Right lobe of liver (tissue), 6 donors: ENCODE measurements around the gene SPTB. TPM values are rescaled to one million over a fixed set of nuclear protein-coding genes. Genes with fewer than 3 reads are reported as not detected.
A peak's percentile ranks its signal among the peaks of the same experiment; 100 is the strongest.

Experiments used
- ATAC-seq, 4 donors: fragments of 200-7000 bp; cut with Tn5 transposase; one replicate each; pipeline ENCODE4 v1.9.1; 2020; ENCODE audit warnings: mild to moderate bottlenecking in 4 of 4, moderate library complexity in 4 of 4
- DNase-seq, 3 donors: peaks; one replicate each; pipeline ENCODE4 v3.0.0-alpha.2; 2020
- H3K27ac ChIP-seq, 3 donors: fragments of 200-600 bp; one replicate each; pipeline ENCODE4 v1.8.0; 2022
- H3K27me3 ChIP-seq, 2 donors: fragments of 200-600 bp; one replicate each; pipeline ENCODE4 v1.8.0; 2022
- H3K36me3 ChIP-seq, 4 donors: fragments of 200-600 bp; sonication (generic) in 1 of 4; one replicate each; pipeline versions ENCODE4 v1.5.1 to v1.8.0; 2017 to 2022; ENCODE audit warnings: control low read depth in 1 of 4
- H3K4me1 ChIP-seq, 4 donors: fragments of 200-600 bp; sonication (generic) in 1 of 4; one replicate each; pipeline versions ENCODE4 v1.5.1 to v1.8.0; 2017 to 2022; ENCODE audit warnings: control low read depth in 1 of 4
- H3K4me3 ChIP-seq, 3 donors: fragments of 200-600 bp; one replicate each; pipeline ENCODE4 v1.8.0; 2022
- H3K9me3 ChIP-seq, 4 donors: fragments of 200-600 bp; sonication (generic) in 1 of 4; one replicate each; pipeline versions ENCODE4 v1.5.1 to v1.8.0; 2017 to 2022; ENCODE audit warnings: control low read depth in 1 of 4
- POLR2A ChIP-seq: fragments of 450-650 bp; IDR thresholded peaks from one replicate; pipeline ENCODE4 v1.6.1; 2017; ENCODE audit warnings: antibody characterized with exemption, mild to moderate bottlenecking
- WGBS: methylation state at CpG from one replicate; pipeline ENCODE4 v1.1.6; 2018; ENCODE audit warnings: low coverage, low lambda C conversion rate; ENCODE audit not compliant: insufficient coverage; ENCODE audit errors: missing lambda C conversion rate; 5-methylcytosine and 5-hydroxymethylcytosine counted together
- intact Hi-C, 2 donors: fragments of 100-400 bp; cut with DNase I; formaldehyde crosslinking; loops; one replicate each; pipeline versions ENCODE4 v1.11.2 to v1.14.1; 2022
- total RNA-seq, 6 experiments: library from RNA; depleted of rRNA in 2 of 6; stranded (reverse); fragments of >200 nt in 2 of 6; fragmentation: NEBNext Ultra II Directional in 3 of 6; extraction: Animal tissue kit (Norgen Biotek cat#: 25700) in 3 of 6; gene quantifications; one replicate each; pipeline versions ENCODE4 v1.1.0 to v1.2.4, GENCODE V29; 2016 to 2023
- TF ChIP-seq, protein P1 (sequence below), 4 donors: fragments of 200-600 bp in 3 of 4; fragments of 450-650 bp in 1 of 4; IDR thresholded peaks; one replicate each; pipeline versions ENCODE4 v1.5.1 to v1.8.0; 2016 to 2022; ENCODE audit warnings: antibody characterized with exemption in 4 of 4, mild to moderate bottlenecking in 2 of 4
- donor health status: DM: no; HTN: yes; CAD: no.
- donor health status: DM: no; HTN: no; CAD: no.
- donor health status: DM: no; HTN: no; CAD: no.
- donor health status: DM: no; HTN: yes; CAD: no.
- donor health status: DM: no; HTN: yes; CAD: no.

SPTB gene
- total RNA-seq, 6 experiments from 2014 or later, result 0.12 to 2.4 (median 0.72) TPM

DNA sequence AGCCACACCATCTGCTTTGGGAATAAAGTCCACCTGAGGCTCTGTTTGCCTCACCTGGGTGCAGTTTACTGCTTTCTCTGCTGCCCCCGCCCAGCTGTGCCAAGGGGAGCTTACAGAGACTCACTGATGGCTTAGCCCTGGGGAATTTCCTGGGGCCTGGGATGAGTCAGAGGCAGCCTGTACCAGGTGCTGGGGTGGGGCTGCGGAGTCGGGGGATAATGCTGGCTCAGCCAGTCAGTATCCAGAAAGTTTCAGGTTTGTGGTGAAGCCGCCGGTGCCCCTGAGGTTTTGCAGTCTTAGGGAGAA, 153.2 kb downstream of the SPTB start:
- peak in 2 of 4 donors; percentile 41 to 77 for ATAC-seq
- peaks cover 0 to 14% (median 6%) of the 10 kb centered on the region in 4 donors for H3K4me1 ChIP-seq
- no peaks in the 10 kb centered on the region for H3K9me3 ChIP-seq
- H3K36me3 ChIP-seq, result peaks cover 0 to 21% (median 4%) of the 10 kb centered on the region in 4 donors
- intact Hi-C loops, result no loop called here
- WGBS, result 83% methylated on average over 5 of the region's 5 CpGs
- TF ChIP-seq, protein P1, sequence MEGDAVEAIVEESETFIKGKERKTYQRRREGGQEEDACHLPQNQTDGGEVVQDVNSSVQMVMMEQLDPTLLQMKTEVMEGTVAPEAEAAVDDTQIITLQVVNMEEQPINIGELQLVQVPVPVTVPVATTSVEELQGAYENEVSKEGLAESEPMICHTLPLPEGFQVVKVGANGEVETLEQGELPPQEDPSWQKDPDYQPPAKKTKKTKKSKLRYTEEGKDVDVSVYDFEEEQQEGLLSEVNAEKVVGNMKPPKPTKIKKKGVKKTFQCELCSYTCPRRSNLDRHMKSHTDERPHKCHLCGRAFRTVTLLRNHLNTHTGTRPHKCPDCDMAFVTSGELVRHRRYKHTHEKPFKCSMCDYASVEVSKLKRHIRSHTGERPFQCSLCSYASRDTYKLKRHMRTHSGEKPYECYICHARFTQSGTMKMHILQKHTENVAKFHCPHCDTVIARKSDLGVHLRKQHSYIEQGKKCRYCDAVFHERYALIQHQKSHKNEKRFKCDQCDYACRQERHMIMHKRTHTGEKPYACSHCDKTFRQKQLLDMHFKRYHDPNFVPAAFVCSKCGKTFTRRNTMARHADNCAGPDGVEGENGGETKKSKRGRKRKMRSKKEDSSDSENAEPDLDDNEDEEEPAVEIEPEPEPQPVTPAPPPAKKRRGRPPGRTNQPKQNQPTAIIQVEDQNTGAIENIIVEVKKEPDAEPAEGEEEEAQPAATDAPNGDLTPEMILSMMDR (IDR thresholded peaks at IDR 0.05), result no peak
- TF ChIP-seq POLR2A, result no peak
- DNase-seq, result peak in 2 of 3 donors; percentile 50 to 63
- H3K27ac ChIP-seq, result no peak overlapping the region
- no peaks in the 10 kb centered on the region for H3K27me3 ChIP-seq
- no peak overlapping the region for H3K4me3 ChIP-seq

DNA sequence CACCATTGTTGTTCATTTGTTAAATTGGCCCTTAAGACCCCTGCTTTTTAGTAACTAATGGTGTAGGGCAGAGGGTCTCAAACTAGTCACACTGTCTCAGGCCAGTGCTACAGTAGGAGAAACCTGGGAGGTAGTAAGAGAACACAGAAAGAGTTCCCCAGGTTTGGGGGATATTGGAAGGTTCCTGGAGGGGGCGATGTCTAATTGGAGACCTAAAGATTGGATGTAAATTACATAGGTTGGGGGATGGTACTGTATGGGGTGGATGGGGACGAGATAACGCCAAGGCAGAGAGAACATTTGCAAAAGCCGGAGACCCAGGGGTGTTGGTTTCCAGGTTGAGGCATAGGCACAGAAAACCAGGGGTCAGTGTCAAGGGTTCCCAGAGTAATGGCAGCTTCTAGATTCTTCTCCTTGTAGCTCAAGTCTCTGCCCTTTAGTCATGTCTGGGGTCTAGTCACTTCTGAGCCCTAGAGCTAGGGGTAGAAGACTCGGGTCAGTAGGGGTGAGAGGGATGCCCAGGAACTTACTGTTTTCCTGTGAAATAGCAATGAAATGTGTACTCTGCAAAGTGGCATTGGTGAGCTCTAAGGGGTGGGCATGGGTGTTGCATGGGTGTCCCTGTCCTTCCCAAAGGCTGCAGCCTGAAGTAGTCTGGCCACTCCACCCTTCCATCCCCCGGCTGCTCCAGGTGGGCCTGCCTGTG, 153.7 kb downstream of the SPTB start:
- 60% methylated on average over 1 of the region's 6 CpGs for WGBS
- ATAC-seq (no peak), DNase-seq (no peak)
- H3K27me3 ChIP-seq, result no peaks in the 10 kb centered on the region
- peaks cover 0 to 16% (median 4%) of the 10 kb centered on the region in 4 donors for H3K36me3 ChIP-seq
- intact Hi-C loops, result no loop called here
- H3K9me3 ChIP-seq, result no peaks in the 10 kb centered on the region
- H3K4me1 ChIP-seq, result peaks cover 0 to 19% (median 9%) of the 10 kb centered on the region in 4 donors
- H3K27ac ChIP-seq, result no peak overlapping the region
- TF ChIP-seq, protein P1 (IDR thresholded peaks at IDR 0.05), result no peak
- TF ChIP-seq POLR2A, result no peak
- no peak overlapping the region for H3K4me3 ChIP-seq

DNA sequence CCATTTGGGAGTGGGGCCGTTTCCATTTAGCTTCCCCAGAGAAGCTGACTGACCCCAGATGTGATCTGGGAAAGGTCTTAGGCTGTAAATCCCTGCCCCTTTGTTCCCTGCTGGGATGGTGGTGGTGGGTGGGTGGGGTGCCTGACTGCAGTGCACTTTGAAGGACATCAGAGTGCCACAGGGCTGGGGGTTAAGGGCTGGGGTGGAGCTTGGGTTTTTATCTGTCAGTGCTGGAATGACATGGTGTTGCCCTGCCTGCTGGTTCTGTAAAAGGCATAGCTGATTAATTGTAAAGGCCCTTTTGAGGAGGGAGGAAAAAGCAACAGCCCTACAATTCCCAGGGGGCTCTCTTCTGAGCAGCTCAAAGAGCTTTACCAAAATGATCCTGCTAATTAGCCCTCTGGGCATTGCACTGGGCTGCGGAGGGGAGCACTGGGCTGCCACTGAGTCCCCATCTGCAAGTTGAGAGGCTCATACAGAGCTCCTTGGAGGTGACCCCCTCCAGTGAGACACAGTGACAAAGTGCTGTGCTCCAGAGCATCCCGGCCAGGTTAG, 154.4 kb downstream of the SPTB start:
- peaks cover 0 to 10% (median 4%) of the 10 kb centered on the region in 4 donors for H3K36me3 ChIP-seq
- H3K27ac ChIP-seq, result no peak overlapping the region
- no peak overlapping the region for H3K4me3 ChIP-seq
- no peak for TF ChIP-seq POLR2A
- TF ChIP-seq, protein P1 (IDR thresholded peaks at IDR 0.05), result no peak
- no peaks in the 10 kb centered on the region for H3K9me3 ChIP-seq
- DNase-seq (peak in 2 of 3 donors; percentile 10 to 26), ATAC-seq (no peak)
- intact Hi-C loops, result no loop called here
- H3K4me1 ChIP-seq, result peaks cover 0 to 26% (median 12%) of the 10 kb centered on the region in 4 donors
- no peaks in the 10 kb centered on the region for H3K27me3 ChIP-seq
- WGBS, result 100% methylated on average over 1 of the region's 3 CpGs

DNA sequence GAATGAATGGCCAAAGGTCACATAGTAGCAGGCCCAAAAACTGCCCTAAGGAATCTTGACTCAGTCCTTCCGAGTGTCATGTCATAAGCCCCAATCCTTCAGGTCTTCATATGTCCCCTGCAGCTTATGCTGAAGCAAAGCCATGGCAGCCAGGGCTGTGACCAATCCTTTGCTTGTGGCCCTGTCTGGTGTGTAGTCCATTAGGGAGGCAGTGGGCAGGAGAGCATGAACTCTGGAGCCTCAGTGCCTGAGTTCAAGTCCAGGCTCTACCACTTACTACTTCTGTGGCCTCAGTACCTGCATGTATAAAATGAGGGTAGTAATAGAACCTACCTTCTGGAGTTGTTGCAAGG, 155.2 kb downstream of the SPTB start:
- DNase-seq (peak in 2 of 3 donors; percentile 5), ATAC-seq (no peak)
- Histone ChIP-seq H3K9me3 (no peaks in the 10 kb centered on the region), H3K36me3 (peaks cover 0 to 10% (median 4%) of the 10 kb centered on the region in 4 donors), H3K4me1 (peaks cover 0 to 34% (median 16%) of the 10 kb centered on the region in 4 donors), H3K4me3 (no peak overlapping the region), H3K27ac (no peak overlapping the region), H3K27me3 (no peaks in the 10 kb centered on the region)
- no peak for TF ChIP-seq POLR2A
- TF ChIP-seq, protein P1 (IDR thresholded peaks at IDR 0.05), result no peak
- intact Hi-C loops, result no loop called here
- 67% methylated on average over 1 of the region's 1 CpG for WGBS
